RWPE2 (cell line): ENCODE measurements around the gene PLVAP.
A peak's percentile ranks its signal among the peaks of the same experiment; 100 is the strongest.

Experiments
- ATAC-seq: fragments of 200-7000 bp; cut with Tn5 transposase; 3 replicates; pipeline ENCODE4 v1.9.1; 2021; ENCODE audit warnings: low read depth
- DNase-seq: peaks from one replicate; pipeline ENCODE4 v3.0.0-alpha.2; 2020; ENCODE audit warnings: low spot score
- H3K27ac ChIP-seq: fragments of 450-650 bp; 2 replicates; pipeline ENCODE4 v1.5.1; 2017; ENCODE audit warnings: mild to moderate bottlenecking; ENCODE audit not compliant: poor library complexity, severe bottlenecking
- H3K27me3 ChIP-seq: fragments of 250-450 bp; sonication (Bioruptor Pico); 2 replicates; pipeline ENCODE4 v1.5.1; 2021; ENCODE audit warnings: mild to moderate bottlenecking, moderate library complexity; ENCODE audit not compliant: insufficient read depth, poor library complexity, severe bottlenecking
- H3K36me3 ChIP-seq: fragments of 250-450 bp; sonication (Bioruptor Pico); 2 replicates; pipeline ENCODE4 v1.5.1; 2020; ENCODE audit warnings: low read depth, mild to moderate bottlenecking, moderate library complexity
- H3K4me1 ChIP-seq: fragments of 250-450 bp; sonication (Bioruptor Pico); 2 replicates; pipeline ENCODE4 v1.5.1; 2021; ENCODE audit warnings: mild to moderate bottlenecking, moderate library complexity; ENCODE audit not compliant: insufficient read depth, poor library complexity, severe bottlenecking
- H3K4me3 ChIP-seq: fragments of 250-450 bp; sonication (Bioruptor Pico); 2 replicates; pipeline ENCODE4 v1.5.1; 2021; ENCODE audit warnings: mild to moderate bottlenecking, moderate library complexity; ENCODE audit not compliant: severe bottlenecking
- H3K9me3 ChIP-seq: fragments of 250-450 bp; sonication (Bioruptor Pico); 2 replicates; pipeline ENCODE4 v1.5.1; 2021; ENCODE audit warnings: mild to moderate bottlenecking, moderate library complexity; ENCODE audit not compliant: severe bottlenecking
- CTCF ChIP-seq: fragments of 450-650 bp; IDR thresholded peaks from one replicate; pipeline ENCODE4 v1.5.1; 2017; ENCODE audit warnings: mild to moderate bottlenecking, moderate library complexity; ENCODE audit not compliant: poor library complexity, severe bottlenecking

The PLVAP gene

GRCh38 chr19:17303940-17304267 lies 73.2 kb downstream of the PLVAP start:
- H3K9me3 ChIP-seq, result no peaks in the 10 kb centered on the region
- no peak for DNase-seq
- H3K36me3 ChIP-seq, result peaks cover 6% of the 10 kb centered on the region; the same call in 1 of the 2 replicates
- peaks cover 3% of the 10 kb centered on the region for H3K4me1 ChIP-seq
- H3K27ac ChIP-seq, result peak overlapping the region; percentile 73
- no peak for ATAC-seq
- H3K27me3 ChIP-seq, result no peaks in the 10 kb centered on the region
- TF ChIP-seq CTCF, result no peak
- no peak overlapping the region for H3K4me3 ChIP-seq

GRCh38 chr19:17303167-17303939 lies 73.8 kb downstream of the PLVAP start, which contains the start of gene ABHD8:
Gene ABHD8, minus strand, starts transcription at chr19:17303425. Its CDS starts 1,809 bp downstream, at chr19:17301616.
- ATAC-seq (peak; percentile 82), DNase-seq (peak; percentile 93)
- Histone ChIP-seq H3K9me3 (no peaks in the 10 kb centered on the region), H3K27ac (peak within 1 kb of the TSS; percentile 73), H3K27me3 (no peaks in the 10 kb centered on the region), H3K4me1 (peaks cover 3% of the 10 kb centered on the region), H3K4me3 (peak within 1 kb of the TSS; percentile 62), H3K36me3 (peaks cover 9% of the 10 kb centered on the region)
- peak; percentile 55 for TF ChIP-seq CTCF

- H3K4me3 ChIP-seq, result peak overlapping the region; percentile 62
- no peaks in the 10 kb centered on the region for H3K27me3 ChIP-seq
- ATAC-seq (no peak), DNase-seq (no peak)
- peaks cover 16% of the 10 kb centered on the region for H3K36me3 ChIP-seq
- peaks cover 3% of the 10 kb centered on the region for H3K4me1 ChIP-seq
- no peak for TF ChIP-seq CTCF
- H3K27ac ChIP-seq, result peak overlapping the region; percentile 73
- no peaks in the 10 kb centered on the region for H3K9me3 ChIP-seq
Measured at GRCh38 chr19:17302391-17303166, 74.6 kb downstream of the PLVAP start.
